Activated CD4-positive, CD25-positive, alpha-beta regulatory T cell treated with anti-CD3 and anti-CD28 coated beads, Interleukin-2, amount 50 U/mL, for 72 hours (primary cell): ENCODE data around the gene HIVEP3.

Source experiments
- DNase-seq: peaks from one replicate; pipeline ENCODE4 v3.0.0; 2021

HIVEP3 gene

DNA sequence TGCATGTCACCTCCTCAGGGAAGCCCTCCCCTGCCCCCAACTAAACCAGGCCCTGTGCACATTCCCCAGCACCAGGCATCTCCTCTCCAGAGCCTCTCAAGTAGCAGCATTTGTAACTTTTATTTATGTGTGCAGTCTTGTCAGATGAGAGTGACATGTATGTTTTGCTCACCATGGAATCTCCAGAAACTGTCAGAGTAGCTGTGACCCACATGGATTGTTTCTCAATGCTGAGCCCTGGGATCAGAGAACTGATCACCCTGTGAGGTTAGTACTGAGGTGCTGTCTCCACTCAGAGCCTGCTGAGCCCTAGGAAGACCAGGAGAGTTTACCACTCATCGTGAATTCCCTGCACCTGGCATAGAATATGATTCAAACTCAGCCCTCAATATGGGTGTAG is 243.3 kb downstream of the HIVEP3 start:
- no peak for DNase-seq

DNA sequence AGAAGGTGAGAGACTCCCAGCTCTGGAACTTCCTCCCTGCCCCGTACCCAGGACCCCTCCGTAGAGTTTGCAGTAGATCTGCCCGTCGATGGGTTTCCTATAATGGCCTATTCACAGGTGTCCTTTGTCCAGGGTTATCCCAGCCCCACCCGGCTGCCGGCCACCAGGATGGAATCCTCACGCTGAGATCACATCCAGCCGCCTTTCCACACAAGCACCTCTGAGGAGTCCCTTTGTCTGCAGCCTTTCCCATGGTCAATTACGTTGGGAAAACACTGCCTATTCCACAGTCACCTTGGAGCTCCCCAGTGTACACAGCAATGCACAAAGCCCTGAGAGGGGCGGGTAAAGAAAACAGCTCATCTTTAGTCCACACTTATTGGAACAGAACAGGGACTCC is 244.2 kb downstream of the HIVEP3 start:
- no peak for DNase-seq

DNA sequence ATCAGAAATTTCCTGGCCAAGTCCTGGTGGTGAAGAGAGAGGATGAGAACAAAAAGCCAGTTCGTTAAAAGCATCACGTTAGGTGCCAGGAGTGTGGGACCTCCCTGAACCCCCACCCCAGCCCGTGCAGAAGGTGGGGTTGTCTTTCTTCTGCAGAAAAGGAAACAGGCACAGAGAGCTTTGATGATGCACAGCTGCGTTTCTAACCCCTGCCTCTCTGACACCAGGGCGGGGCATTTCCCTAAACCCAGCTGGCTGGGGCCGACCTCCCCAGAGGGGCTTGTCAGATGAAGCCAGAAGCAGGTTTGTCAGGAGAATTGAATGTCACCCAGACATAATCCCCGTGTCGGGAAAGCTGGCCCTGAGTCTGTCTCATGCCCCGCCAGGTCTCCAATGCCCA is 244.9 kb downstream of the HIVEP3 start:
- DNase-seq, result no peak

DNA sequence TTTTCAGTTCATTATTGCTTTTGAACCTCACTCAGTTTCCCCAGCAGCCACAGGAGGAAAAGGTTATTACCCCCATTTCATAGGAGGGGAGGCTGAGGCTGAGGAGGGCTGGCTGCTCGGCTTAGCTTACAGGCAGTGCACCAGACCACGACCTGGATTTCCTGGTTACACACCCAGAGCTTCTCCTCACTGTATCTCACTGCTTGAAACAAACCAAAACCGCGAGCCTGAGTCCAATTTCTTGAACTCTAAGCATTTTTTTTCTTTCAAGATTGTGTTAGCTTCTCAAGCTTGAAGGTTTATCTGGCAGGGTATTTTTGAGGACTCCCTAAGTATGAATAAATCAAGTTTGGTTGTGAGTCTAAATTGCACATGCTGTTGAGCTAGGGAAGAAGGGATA is 245.3 kb downstream of the HIVEP3 start:
- DNase-seq, result no peak

DNA sequence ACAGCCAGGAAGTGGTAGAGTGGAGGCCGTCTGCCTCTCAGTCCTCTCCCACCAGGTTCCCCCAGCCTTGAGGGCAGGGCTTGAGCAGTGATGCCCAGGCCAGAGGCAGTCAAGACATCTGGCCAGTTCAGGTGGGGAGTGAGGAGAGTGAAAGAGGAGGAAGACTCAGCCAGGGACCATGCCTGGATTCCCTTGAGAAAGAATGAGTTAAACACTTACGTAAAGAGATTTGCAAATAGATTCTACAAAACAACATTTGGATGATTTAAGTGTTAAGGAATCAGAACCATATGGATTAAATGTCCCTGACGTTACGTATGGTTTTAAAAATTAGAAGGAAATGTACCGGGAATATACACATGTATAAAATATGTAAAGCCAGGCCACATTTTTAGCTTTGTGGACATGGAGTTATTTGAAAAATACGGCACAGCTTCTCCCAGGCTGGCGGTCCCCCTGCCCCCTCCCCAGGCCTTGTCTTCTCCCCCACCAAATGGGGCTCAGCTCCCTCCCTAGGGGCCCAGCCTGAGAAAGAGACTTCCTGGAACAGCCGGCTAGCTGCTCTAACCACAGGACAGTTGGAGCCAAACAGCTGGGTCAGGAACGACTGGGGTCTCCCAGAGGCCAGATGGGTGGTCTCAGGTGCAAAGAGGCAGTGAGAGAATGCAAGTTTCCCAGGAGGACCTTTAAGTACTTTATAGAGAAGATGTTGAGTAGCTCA is 245.9 kb downstream of the HIVEP3 start:
- no peak for DNase-seq

DNA sequence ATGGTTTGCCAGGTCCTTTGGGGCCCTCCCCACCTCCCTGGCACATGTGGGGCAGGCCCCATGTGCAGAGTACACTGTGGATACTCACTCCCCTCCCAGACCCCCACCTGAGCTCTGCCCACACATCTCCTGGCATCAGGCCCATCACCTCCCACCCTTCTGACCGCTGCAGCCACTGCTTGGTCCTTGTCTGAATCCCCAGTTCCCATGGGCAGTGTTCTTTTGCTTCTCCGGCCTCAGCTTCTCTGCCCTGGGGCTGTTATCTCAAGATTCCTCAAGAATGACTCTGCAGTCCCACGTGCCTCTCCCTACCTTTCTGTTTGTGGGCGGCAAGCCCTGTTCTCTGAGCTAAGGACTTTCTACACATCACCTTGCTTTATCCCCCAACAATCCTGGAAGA is 246.5 kb downstream of the HIVEP3 start:
- no peak for DNase-seq

DNA sequence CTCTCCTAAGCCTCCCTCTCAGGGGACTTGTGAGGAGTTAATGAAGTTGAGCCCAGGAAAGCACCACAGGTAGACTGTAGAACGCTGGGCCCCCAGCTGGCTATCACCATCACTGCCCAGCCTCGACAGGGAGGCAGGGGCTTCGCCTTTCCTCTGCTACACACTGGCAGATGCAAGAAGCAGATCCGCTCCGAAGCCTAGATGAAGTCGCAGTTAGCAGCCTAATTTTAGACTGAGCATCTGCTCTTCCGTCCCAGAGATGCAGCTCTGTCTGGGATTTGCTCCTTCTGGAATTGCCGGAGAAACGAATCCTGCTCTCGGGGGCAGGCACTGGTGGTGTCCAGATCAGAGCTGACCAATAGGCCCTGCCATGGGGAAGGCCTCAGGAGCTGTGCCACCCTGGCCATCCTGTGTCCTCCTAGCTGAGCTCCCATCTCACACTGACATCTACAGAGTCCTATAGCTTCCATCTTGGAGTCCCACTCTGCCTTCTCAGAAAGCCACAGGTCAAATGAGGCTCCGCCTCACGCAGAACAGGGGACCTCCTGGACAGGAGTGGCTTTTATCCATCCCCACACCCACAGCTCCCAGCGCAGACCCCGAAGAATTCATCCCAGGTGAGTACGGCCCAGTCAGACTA is 247.5 kb downstream of the HIVEP3 start:
- DNase-seq, result no peak

DNA sequence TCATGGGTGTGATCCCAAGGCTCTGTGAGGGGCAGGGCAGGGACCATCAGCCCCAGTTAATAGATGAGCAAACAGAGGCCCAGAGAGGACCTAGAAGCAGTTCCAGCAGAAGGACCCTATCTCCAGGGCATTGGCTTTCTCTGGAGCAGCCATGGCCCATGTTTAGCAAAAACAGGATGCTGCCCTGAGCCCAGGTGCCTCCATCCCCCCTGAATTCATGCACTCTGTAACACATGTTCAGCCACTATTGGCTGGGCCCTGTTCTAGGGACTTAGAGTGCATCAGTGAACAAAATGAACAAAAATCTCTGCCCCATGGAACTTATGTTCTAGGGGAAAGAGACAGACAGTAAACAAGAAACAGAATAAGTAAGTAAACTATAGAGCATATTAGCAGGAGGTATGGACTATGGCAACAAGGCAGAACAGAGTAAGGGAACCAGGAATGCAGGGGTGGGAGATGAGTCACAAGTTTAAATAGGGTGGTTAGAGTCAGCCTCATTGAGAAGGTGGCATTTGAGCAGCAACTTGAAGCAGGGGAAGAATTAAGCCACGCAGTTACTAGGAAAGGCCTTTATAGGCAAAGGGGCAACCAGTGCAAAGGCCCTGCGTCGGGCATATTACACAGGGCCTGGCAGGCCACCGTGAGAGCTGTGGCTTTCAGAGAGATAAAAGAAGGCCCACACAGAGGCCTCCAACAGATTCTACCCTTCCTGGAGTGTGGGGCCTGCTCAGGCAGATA is 248.3 kb downstream of the HIVEP3 start:
- DNase-seq, result no peak

DNA sequence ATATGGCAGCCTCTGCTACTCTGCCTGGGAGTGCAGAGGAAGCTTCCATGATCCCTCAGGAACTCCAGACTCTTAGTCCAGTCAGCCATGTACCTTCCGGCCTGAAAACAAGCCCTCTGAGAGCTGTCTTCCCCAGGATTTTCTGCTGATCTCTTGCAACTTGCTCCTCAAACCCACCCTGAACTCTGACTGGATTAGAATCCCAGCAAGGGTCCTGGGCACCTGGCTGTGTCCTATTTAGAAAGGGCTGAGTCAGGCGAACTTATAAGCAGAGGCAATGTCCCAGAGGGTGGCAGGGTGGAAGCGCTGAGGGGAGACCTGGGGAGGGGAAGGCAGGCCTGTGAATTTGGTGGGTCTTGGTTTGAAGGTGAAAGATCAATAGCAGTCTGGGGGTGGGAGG is 249.8 kb downstream of the HIVEP3 start:
- no peak for DNase-seq

DNA sequence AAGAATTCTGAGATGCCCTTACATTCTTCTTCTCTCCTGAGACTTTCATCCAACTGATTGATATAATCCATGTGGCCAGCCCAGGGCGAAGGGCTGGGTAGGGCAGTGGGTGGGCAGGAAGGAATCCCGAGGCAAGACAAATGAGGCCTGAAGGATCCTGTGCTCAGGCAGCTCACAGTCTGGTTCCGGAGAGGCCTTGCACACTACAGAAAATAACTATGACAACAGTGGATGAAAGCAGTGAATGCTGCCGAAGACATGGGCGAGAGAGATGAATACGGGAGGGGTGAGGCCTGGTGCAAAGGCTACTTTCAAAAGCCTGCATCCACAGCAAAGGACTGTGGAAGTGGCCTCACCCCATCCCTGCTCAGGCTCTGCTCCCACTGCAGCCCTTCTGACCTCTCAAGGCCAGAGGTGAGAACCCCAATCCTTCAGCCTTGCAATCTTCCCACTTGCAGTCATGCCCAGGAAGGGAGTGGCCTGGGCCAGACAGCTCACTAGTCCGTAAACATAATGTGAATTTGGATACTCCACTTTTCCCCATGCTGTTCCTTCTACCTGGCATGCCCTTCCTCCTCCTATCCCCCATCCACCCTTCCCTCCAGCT is 250.6 kb downstream of the HIVEP3 start:
- DNase-seq, result no peak

DNA sequence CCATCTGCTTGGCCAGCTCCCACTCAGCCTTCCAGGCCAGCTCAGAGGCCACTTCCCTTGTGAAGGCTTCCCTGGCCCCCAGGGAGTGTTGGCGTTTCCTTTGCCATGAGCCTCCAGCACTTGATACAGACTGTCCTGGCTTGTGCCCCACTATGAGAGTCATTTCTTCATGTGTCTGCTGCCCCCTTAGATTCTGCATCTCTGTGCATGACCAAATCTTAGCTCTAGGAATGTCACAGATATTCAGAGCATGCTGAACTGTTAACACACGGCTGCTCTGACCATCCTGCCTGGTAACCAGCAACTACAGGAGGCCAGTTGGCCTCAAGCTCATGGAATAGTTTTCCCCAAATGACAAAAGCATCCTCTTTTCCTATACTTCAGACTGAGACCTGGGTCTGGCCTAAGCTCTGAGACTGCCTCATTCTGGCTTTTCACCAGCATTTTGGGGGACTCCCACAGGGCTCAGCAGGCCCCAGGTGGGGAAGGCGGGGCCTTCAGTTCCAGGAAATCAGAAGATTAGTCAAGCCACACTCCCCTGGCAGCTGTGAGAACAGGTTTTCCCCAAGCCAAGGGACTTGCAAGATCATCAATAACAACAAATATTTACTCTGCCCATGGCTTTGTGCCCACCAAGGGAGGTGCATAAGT is 251.6 kb downstream of the HIVEP3 start:
- peak; percentile 68 for DNase-seq

DNA sequence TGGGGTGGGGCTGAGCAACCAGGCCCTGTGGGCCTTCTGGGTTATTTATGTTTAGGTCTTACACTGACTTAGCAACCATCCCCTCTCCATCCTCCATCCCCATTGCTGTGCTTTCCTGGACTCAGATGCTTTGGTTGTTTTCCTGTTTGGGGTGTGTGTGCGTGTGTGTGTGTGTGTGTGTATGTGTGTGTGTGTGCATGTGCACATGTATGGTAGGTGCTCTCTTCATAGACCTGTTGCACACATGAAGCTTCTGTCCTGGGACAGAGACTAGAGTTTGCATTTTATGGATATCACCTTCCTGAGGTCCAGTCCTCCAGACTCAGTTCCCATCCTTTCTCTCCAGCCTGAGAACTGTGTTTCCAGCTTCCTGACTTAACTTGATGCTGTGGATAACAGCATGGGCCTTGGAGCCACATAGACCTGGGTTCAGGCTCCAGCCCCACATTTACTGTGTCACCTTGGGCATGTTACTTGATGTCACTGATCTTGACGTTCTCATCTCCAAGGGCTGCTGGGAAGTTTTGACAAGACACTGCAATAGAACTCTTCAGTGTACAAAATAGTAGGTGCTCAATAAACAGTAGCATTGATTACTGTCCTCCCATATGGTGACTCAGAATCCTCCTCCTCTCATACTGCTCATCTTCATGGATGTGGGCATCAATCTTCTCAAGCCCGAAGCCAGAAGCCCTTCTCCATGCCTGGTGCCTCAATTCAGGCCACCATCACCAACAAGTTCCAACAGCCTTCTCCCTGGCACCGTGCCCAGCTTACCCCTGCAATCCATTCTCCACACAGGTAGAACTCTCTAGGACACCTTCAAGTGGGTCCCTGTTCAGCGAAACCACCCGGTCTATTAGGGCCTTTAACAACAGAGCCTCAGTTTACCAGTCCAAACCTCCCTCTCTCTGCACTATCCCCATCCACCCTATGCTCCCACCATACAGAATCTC is 252.5 kb downstream of the HIVEP3 start:
- DNase-seq, result no peak

DNA sequence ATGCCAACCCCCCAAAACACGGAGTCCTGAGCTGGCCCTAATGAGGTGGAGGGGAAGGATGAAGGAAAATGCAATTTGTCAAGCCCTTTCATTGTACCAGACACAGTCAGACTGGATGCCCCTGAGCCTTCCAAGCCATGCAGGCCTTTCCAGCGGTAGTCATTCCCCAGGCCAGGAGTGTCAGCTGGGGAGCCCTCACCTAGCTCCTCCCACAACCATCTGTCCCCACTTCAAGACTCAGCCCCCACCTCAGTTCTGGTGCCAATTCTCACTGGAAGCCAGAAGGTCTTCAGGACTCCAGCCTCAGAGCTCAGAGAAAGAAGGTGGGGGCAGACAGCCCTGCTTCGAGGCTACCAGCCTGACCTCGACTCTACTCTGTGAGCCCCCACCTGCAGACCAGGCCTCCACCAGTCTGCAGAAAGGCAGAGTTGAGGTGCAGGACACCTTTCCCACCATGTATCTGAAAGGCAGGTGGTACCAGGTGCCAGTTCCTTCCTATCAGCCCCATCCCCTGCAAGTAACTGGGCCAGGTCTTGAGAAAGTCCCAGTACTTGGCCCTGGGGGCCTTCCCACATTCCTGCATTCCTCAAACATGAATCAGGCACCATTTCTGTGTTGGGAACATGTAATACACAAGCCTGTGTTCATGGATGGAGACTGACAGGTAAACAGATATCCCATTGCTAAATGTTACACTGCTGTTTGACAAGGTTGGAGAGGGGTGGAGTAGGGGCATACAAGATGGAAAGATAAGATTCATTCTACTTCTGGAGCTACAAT is 253.7 kb downstream of the HIVEP3 start:
- no peak for DNase-seq

DNA sequence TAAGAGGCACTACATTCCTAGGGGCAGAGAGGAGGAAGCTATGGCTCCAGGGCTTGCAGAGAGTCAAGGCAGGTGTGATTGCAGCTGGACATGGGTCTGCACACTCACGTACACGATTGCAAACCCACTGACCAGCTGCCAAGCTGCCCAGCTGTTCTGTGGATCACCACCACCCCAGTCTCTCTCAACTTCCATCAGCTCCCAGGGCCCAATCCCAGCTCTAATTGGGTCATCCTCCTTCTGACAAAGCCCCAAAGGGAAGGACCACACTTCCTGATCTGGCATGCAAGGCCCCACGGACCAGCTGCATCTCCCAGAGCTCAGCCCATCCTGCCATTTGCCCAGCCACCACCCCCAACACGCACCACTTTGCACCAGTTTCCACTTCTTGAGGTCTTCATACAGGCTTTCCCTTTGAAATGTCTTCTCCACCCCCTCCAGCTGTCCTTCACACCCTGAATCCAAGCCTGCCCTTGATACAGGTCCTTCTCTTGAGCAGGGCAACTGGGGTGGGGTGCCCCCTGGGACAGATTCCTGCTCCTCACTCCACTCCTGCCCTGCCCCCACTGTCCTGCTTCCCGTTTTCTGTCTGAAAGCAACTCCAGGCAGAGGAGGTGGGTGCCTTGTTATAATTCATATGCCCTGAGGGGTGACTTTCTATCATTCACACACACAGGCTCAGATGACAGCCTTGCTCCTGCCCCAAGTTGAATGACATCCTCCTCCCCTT is 254.9 kb downstream of the HIVEP3 start:
- DNase-seq, result no peak

DNA sequence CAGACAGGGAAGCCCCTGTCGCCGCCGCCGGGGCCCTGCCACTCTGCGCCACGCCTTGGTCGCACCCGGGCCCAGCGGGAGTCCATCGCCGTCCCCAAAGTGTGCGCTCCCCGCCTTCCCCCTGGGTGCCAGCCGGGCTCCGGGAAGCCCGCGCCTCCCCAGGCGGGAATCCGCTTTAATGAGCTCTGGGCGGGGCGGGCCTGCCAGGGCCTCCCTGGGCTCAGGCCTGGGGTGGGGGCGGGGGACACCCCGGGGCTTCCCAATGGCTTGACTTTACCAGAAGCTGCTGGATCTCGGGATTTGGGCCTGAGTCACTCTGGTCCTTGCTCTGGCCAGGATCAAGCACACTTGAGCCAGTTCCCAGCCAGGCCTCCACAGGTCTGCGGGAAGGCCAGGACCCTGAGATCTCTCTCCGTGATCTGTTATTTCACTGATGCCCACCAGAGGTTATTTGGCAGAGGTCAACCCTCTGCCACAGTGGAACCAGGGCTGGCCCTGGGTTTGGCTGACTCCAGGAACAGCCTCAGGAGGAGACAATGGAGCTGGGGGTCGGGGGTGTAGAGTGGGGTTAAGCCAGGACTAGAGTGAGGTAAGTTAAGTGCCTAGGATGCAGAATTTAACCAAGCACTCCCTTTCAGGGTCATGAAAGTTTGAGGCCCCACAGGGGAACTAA is 255.8 kb downstream of the HIVEP3 start:
- DNase-seq, result no peak

DNA sequence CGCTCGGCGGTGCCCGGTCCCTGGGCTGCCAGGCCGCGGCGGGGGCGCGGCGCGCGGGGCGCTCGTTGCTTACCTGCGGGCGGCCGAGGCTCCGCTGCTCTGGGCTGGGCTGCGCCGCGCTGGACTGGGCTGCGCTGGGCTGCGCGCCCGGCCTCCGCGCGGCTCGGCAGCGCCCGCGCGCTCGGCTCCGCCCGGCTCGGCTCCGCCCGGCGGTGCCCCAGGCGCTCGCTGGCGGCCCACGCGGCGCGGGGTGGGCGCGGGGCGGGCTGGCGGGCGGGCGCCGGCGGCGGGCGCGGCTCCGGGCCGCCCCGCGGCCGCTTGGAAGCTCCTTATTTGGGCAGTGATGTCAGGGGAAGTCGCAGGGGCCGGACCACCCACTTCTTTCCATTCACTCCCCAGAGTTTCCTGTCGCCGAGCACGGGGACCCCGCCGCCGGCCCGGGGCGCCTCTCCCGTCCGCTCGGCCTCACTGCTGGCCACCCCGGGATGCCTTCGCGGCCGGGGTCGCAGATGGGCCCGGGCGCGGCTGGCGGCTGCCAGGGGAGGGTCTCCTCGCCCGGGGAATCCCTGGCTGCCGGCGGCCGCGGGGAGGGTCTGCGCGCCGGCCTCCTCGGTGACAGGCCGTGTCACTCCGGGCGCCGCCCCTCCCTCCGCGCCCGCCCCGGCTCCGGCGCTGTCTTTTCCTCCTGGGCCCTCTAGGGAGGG is 256.5 kb downstream of the HIVEP3 start:
- DNase-seq, result peak; percentile 67

DNA sequence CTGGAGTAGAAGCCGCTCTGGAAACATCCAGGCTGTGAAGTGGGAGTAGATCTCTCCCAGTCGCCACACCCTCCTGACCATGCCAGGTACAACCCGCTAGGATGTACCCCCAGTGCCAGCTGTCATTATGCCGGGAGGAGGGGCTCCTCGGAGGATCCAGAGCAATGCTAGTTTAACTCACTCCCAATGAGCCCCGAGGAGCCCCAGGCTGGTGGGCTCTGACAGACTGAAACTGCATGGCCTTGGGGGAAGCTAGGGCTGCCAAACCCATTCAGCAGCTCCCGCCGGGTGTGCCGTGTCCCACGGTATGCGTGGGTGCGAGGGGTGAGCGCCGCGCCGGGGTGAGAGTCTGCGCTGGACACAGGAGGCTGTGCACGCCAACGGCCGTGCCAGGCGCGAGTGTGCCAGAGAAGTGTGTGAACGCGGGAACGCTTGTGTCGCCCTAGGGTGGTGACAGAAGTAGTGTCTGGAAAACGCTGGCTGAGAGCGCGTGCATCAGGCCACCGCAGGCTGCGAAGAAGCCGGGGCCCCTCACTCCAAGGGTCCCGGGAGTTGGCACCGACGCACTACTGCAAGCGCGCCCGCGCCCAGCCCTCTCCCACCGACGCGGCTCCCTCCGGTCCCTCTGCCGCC is 257.2 kb downstream of the HIVEP3 start:
- DNase-seq, result no peak

DNA sequence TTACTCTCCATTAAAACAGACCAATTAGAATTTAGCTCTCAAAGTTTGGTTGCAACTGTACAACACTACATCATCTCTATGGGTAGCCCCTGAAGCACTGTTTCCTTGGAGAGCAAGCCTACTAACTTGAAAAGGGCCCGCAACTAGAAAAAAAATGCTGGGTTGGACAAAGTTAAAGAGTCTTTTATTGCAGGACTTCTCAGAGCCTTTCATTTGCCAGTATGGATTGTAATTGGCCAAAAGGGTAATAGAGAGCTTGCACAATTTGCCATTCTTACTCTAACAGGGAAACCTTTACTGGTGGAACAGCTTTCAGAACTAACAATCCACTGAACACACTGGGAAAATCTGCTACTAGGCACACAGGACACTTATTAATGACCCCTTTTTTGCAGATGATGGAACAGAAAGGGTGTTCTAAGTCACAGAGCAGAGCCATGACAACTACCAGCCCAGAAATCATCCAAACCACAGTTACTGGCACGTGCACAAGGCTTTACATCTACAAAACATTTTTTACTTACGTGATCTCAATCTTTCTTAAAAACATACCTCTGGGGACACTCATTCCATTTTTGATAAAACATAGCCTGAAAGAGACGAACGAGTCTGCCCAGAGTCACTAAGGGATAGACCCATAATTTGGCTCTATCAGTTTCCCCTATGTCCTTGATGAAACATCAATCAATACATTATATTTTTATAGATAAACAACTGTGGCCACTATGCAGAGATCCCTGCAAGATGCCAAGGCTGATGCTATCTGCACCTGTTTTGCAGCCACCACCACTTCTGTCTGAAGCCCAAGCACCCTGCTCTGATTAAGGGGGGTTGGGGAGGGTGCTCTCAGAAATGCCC is 257.9 kb downstream of the HIVEP3 start:
- DNase-seq, result no peak
